Middle frontal gyrus (tissue), 1 donor: ENCODE results near the gene PALLD.

Experiments used
- DNase-seq: peaks from one replicate; pipeline ENCODE4 v3.0.0-alpha.2; 2015; ENCODE audit warnings: low spot score; ENCODE audit errors: extremely low spot score

The PALLD gene

GRCh38 chr4:168646001-168646768, 149.3 kb downstream of the PALLD start:
- DNase-seq: no peak

GRCh38 chr4:168647646-168648375, 151.0 kb downstream of the PALLD start:
- DNase-seq: no peak

GRCh38 chr4:168648494-168648893, 151.6 kb downstream of the PALLD start:
- no peak for DNase-seq

GRCh38 chr4:168648929-168649328, 152.1 kb downstream of the PALLD start:
- DNase-seq: no peak

- no peak for DNase-seq
Observed at GRCh38 chr4:168651374-168651773, 154.5 kb downstream of the PALLD start.

GRCh38 chr4:168651864-168652263, 155.0 kb downstream of the PALLD start:
- DNase-seq: no peak

GRCh38 chr4:168652755-168653154, 155.9 kb downstream of the PALLD start:
- DNase-seq: no peak

- no peak for DNase-seq
Observed at GRCh38 chr4:168654104-168654847, 157.4 kb downstream of the PALLD start.

- DNase-seq: no peak
Observed at GRCh38 chr4:168654848-168655174, 158.0 kb downstream of the PALLD start.

- DNase-seq: no peak
Observed at GRCh38 chr4:168655182-168655581, 158.3 kb downstream of the PALLD start.

- DNase-seq: no peak
Observed at GRCh38 chr4:168656055-168656660, 159.3 kb downstream of the PALLD start.

- no peak for DNase-seq
Observed at GRCh38 chr4:168656946-168657473, 160.2 kb downstream of the PALLD start.

- DNase-seq: no peak
Observed at GRCh38 chr4:168658751-168659150, 161.9 kb downstream of the PALLD start.

GRCh38 chr4:168659741-168660465, 163.1 kb downstream of the PALLD start:
- DNase-seq: no peak

- no peak for DNase-seq
Observed at GRCh38 chr4:168662297-168662984, 165.6 kb downstream of the PALLD start.

GRCh38 chr4:168664242-168664891, 167.5 kb downstream of the PALLD start:
- DNase-seq: no peak

- DNase-seq: no peak
Observed at GRCh38 chr4:168666531-168666930, 169.7 kb downstream of the PALLD start.

GRCh38 chr4:168667376-168667775, 170.5 kb downstream of the PALLD start:
- DNase-seq: no peak

- DNase-seq: no peak
Observed at GRCh38 chr4:168667921-168668320, 171.1 kb downstream of the PALLD start.

GRCh38 chr4:168673476-168673875, 176.6 kb downstream of the PALLD start:
- no peak for DNase-seq
